IMR-90 (cell line): ENCODE measurements around the gene CALHM3. TPM values are rescaled to one million over a fixed set of nuclear protein-coding genes. Genes with fewer than 3 reads are reported as not detected.

ENCODE experiments used
- ATAC-seq: fragments of 200-7000 bp; cut with Tn5 transposase; 2 replicates; pipeline ENCODE4 v1.9.1; 2020; ENCODE audit warnings: low read depth, mild to moderate bottlenecking, moderate library complexity
- BruUV-seq: library from RNA; stranded (reverse); fragments of 400-500 nt; replicated peaks from 2 replicates; lab custom pipeline; 2021; lab: Mats Ljungman, UMichigan
- CTCF ChIA-PET: fragments of 300-600 bp; formaldehyde crosslinking; extraction: SDS; loops from one replicate; lab custom pipeline; 2021; ENCODE audit warnings: antibody characterized with exemption; lab: Yijun Ruan, JAX
- POLR2A ChIA-PET: fragments of 300-600 bp; sonication (Branson Sonifier 250); formaldehyde crosslinking; loops from one replicate; lab custom pipeline; 2022; ENCODE audit warnings: antibody characterized with exemption; ENCODE audit not compliant: unreplicated experiment; lab: Charles Lee
- DNase-seq: peaks from one replicate; pipeline ENCODE4 v3.0.0; 2013
- H2AFZ ChIP-seq: replicated peaks from 2 replicates; pipeline ENCODE3; 2013; ENCODE audit warnings: low read length, mild to moderate bottlenecking; ENCODE audit not compliant: poor library complexity
- H2AK5ac ChIP-seq: 2 replicates; pipeline ENCODE4 v1.6.1; 2013; ENCODE audit warnings: low read depth, low read length, inconsistent platforms
- H2AK9ac ChIP-seq: replicated peaks from 2 replicates; pipeline ENCODE3; 2013; ENCODE audit warnings: mild to moderate bottlenecking, low read depth, low read length, moderate library complexity; ENCODE audit not compliant: poor library complexity
- H2BK120ac ChIP-seq: 2 replicates; pipeline ENCODE4 v1.6.1; 2013; ENCODE audit warnings: low read depth, low read length, inconsistent platforms
- H2BK15ac ChIP-seq: 3 replicates; pipeline ENCODE4 v1.6.1; 2013; ENCODE audit warnings: low read depth, low read length, inconsistent platforms
- H2BK20ac ChIP-seq: 2 replicates; pipeline ENCODE4 v1.6.1; 2013; ENCODE audit warnings: low read depth, mild to moderate bottlenecking, inconsistent platforms, low read length, moderate library complexity
- H2BK5ac ChIP-seq: 2 replicates; pipeline ENCODE4 v1.6.1; 2013; ENCODE audit warnings: mild to moderate bottlenecking, low read depth, low read length, inconsistent platforms; ENCODE audit not compliant: poor library complexity, severe bottlenecking
- H3K14ac ChIP-seq: replicated peaks from 2 replicates; pipeline ENCODE4 v1.6.1; 2013; ENCODE audit warnings: low read depth, low read length, inconsistent platforms
- H3K18ac ChIP-seq: 2 replicates; pipeline ENCODE4 v1.6.1; 2013; ENCODE audit warnings: low read depth, low read length, control low read depth
- H3K23ac ChIP-seq: 2 replicates; pipeline ENCODE4 v1.6.1; 2013; ENCODE audit warnings: low read depth, low read length, inconsistent platforms
- H3K27ac ChIP-seq: 2 replicates; pipeline ENCODE4 v1.5.1; 2013; ENCODE audit warnings: mild to moderate bottlenecking, control low read depth, low read length; ENCODE audit not compliant: insufficient read depth
- H3K27me3 ChIP-seq: 2 replicates; pipeline ENCODE4 v1.6.1; 2013; ENCODE audit warnings: low read length; ENCODE audit not compliant: control insufficient read depth, insufficient read depth
- H3K36me3 ChIP-seq: 2 replicates; pipeline ENCODE4 v1.6.1; 2013; ENCODE audit warnings: low read length, mixed read lengths; ENCODE audit not compliant: control insufficient read depth, insufficient read depth
- H3K4ac ChIP-seq: 2 replicates; pipeline ENCODE4 v1.6.1; 2013; ENCODE audit warnings: low read depth, low read length, inconsistent platforms
- H3K4me1 ChIP-seq: 2 replicates; pipeline ENCODE4 v1.6.1; 2013; ENCODE audit warnings: low read length, mixed read lengths; ENCODE audit not compliant: control insufficient read depth, insufficient read depth
- H3K4me2 ChIP-seq: 2 replicates; pipeline ENCODE4 v1.6.1; 2013; ENCODE audit warnings: low read depth, mild to moderate bottlenecking, control low read depth, low read length, moderate library complexity
- H3K4me3 ChIP-seq: 2 replicates; pipeline ENCODE4 v1.5.1; 2013; ENCODE audit warnings: low read depth, mild to moderate bottlenecking, control low read depth, low read length, moderate library complexity; ENCODE audit not compliant: insufficient read depth
- H3K56ac ChIP-seq: 2 replicates; pipeline ENCODE4 v1.6.1; 2013; ENCODE audit warnings: low read length, inconsistent platforms; ENCODE audit not compliant: insufficient read depth; ENCODE audit errors: extremely low read depth
- H3K79me1 ChIP-seq, 2 experiments: 2 replicates each; pipeline ENCODE4 v1.6.1; 2013; ENCODE audit warnings: low read length in 2 of 2, inconsistent platforms in 1 of 2, low read depth in 1 of 2
- H3K9ac ChIP-seq: 2 replicates; pipeline ENCODE4 v1.6.1; 2013; ENCODE audit warnings: low read depth, low read length, control low read depth
- H3K9me1 ChIP-seq: 2 replicates; pipeline ENCODE4 v1.6.1; 2013; ENCODE audit warnings: low read length, inconsistent platforms; ENCODE audit not compliant: insufficient read depth
- H3K9me3 ChIP-seq: 2 replicates; pipeline ENCODE4 v1.6.1; 2013; ENCODE audit warnings: low read length; ENCODE audit not compliant: control insufficient read depth, insufficient read depth
- H4K20me1 ChIP-seq: 2 replicates; pipeline ENCODE4 v1.6.1; 2013; ENCODE audit warnings: low read length, inconsistent platforms; ENCODE audit not compliant: insufficient read depth
- H4K5ac ChIP-seq: 2 replicates; pipeline ENCODE4 v1.6.1; 2013; ENCODE audit warnings: mild to moderate bottlenecking, low read depth, low read length, control low read depth
- H4K8ac ChIP-seq, 2 experiments: 2 replicates each; pipeline ENCODE4 v1.6.1; 2013; ENCODE audit warnings: low read depth in 2 of 2, low read length in 2 of 2, control low read depth in 1 of 2, inconsistent platforms in 1 of 2
- H4K91ac ChIP-seq: 2 replicates; pipeline ENCODE4 v1.6.1; 2013; ENCODE audit warnings: low read depth, low read length, inconsistent platforms; ENCODE audit not compliant: insufficient read depth
- BHLHE40 ChIP-seq: fragments of 150-350 bp; IDR thresholded peaks from 2 replicates; pipeline ENCODE4 v1.6.1; 2016; ENCODE audit warnings: mild to moderate bottlenecking, low read depth, low read length
- CTCF ChIP-seq: conservative IDR thresholded peaks from 2 replicates; pipeline ENCODE4 v1.5.1; 2012; ENCODE audit warnings: mild to moderate bottlenecking, low read depth, low read length, improper control_type of control experiment
- ELK1 ChIP-seq: fragments of 150-350 bp; IDR thresholded peaks from 2 replicates; pipeline ENCODE4 v1.6.1; 2016; ENCODE audit warnings: low read depth, mild to moderate bottlenecking, low read length, moderate library complexity, borderline replicate concordance
- MAFK ChIP-seq: IDR thresholded peaks from 2 replicates; pipeline ENCODE4 v1.6.1; 2012; ENCODE audit warnings: low read depth, low read length, improper control_type of control experiment
- MAZ ChIP-seq: IDR thresholded peaks from 2 replicates; pipeline ENCODE4 v1.6.1; 2012; ENCODE audit warnings: low read depth, mild to moderate bottlenecking, low read length, improper control_type of control experiment, moderate library complexity, borderline replicate concordance
- MXI1 ChIP-seq: IDR thresholded peaks from 2 replicates; pipeline ENCODE4 v1.6.1; 2012; ENCODE audit warnings: low read depth, mild to moderate bottlenecking, low read length, moderate library complexity, borderline replicate concordance
- NFE2L2 ChIP-seq: fragments of 150-350 bp; IDR thresholded peaks from 2 replicates; pipeline ENCODE4 v1.6.1; 2016; ENCODE audit warnings: low read depth, mild to moderate bottlenecking, low read length
- POLR2A ChIP-seq: IDR thresholded peaks from 2 replicates; pipeline ENCODE4 v1.6.1; 2012; ENCODE audit warnings: mild to moderate bottlenecking, low read depth, low read length
- RCOR1 ChIP-seq: IDR thresholded peaks from 2 replicates; pipeline ENCODE4 v1.6.1; 2012; ENCODE audit warnings: mild to moderate bottlenecking, low read length, improper control_type of control experiment; ENCODE audit not compliant: insufficient replicate concordance
- RFX5 ChIP-seq: IDR thresholded peaks from 2 replicates; pipeline ENCODE4 v1.8.0; 2012; ENCODE audit warnings: low read depth, mild to moderate bottlenecking, low read length, moderate library complexity
- SMC3 ChIP-seq: fragments of 150-350 bp; IDR thresholded peaks from 2 replicates; pipeline ENCODE4 v1.6.1; 2016; ENCODE audit warnings: low read depth, mild to moderate bottlenecking, antibody characterized with exemption, low read length, moderate library complexity
- USF2 ChIP-seq: fragments of 150-350 bp; IDR thresholded peaks from 2 replicates; pipeline ENCODE4 v1.6.1; 2017; ENCODE audit warnings: mild to moderate bottlenecking, antibody characterized with exemption, low read length, low read depth
- WGBS, 2 experiments: methylation state at CpG; one replicate each; pipeline versions ENCODE4 v1.1.5 to v1.1.7; 2013; ENCODE audit warnings: missing lambda C conversion rate in 2 of 2; ENCODE audit not compliant: insufficient read length in 1 of 2; ENCODE audit errors: extremely low coverage in 2 of 2; 5-methylcytosine and 5-hydroxymethylcytosine counted together
- dilution Hi-C: fragments of 300-500 bp; cut with HindIII; formaldehyde crosslinking; loops from one replicate; pipeline ENCODE4 v1.14.3; 2018; ENCODE audit warnings: low sequenced_read_pairs; ENCODE audit not compliant: unreplicated experiment
- in situ Hi-C: fragments of 300-500 bp; cut with MboI; formaldehyde crosslinking; loops from 3 replicates; pipeline ENCODE4 v1.14.3; 2019; ENCODE audit warnings: low sequenced_read_pairs, inconsistent platforms, mixed read lengths
- intact Hi-C: fragments of 100-400 bp; cut with micrococcal nuclease; formaldehyde crosslinking; loops from 2 replicates; pipeline ENCODE4 v1.10.0; 2022
- polyA plus RNA-seq, 3 experiments: library from polyadenylated mRNA; depleted of rRNA; stranded (reverse); fragments of >200 nt; gene quantifications; 2 replicates each; pipeline ENCODE4 v1.2.3, GENCODE V29; 2012; ENCODE audit warnings: low replicate concordance in 1 of 3
- total RNA-seq: library from RNA; depleted of rRNA; stranded (reverse); fragments of >200 nt; gene quantifications from 2 replicates; pipeline ENCODE4 v1.2.3, GENCODE V29; 2012

The CALHM3 gene
- total and polyA plus RNA-seq, 2 of the 4 experiments (the other 2 are of a cell fraction) = not detected

GRCh38 chr10:103506061-103506460, 27.0 kb upstream of the CALHM3 start:
- Histone ChIP-seq H2BK120ac (no peak overlapping the region), H3K79me1 (no peaks in the 10 kb centered on the region), H3K9me3 (no peaks in the 10 kb centered on the region), H2AK9ac (no peak overlapping the region), H3K4me2 (no peak overlapping the region), H3K56ac (no peak overlapping the region), H3K4ac (no peak overlapping the region), H3K4me3 (no peak overlapping the region), H4K8ac (no peak overlapping the region), H2BK5ac (no peak overlapping the region), H4K20me1 (peaks cover 41% of the 10 kb centered on the region; the same call in 1 of the 2 replicates), H3K14ac (no peak overlapping the region), H2BK15ac (no peak overlapping the region), H2AK5ac (no peak overlapping the region), H3K27ac (no peak overlapping the region), H4K5ac (no peak overlapping the region), H2AFZ (no peak overlapping the region), H3K27me3 (peaks cover 73% of the 10 kb centered on the region), H3K4me1 (0 out of 2 replicates have a peak, but pooled peaks cover 2% of the 10 kb centered on the region), H3K36me3 (no peaks in the 10 kb centered on the region), H3K23ac (no peak overlapping the region), H3K9me1 (no peaks in the 10 kb centered on the region; the same call in 1 of the 2 replicates), H3K18ac (no peak overlapping the region), H3K9ac (no peak overlapping the region), H4K91ac (no peak overlapping the region), H2BK20ac (no peak overlapping the region)
- no TSS peak for BruUV-seq
- DNase-seq = no peak
- intact Hi-C loops (no loop called here), dilution Hi-C loops (no loop called here), in situ Hi-C loops (no loop called here)
- ChIA-PET POLR2A (no interaction called here), CTCF (no interaction called here)
- no peak for ATAC-seq
- WGBS, 2 experiments = no CpG with 5 or more reads among the region's 4 CpGs
- TF ChIP-seq RFX5 (no peak), MAZ (no peak), NFE2L2 (no peak), POLR2A (no peak), SMC3 (no peak), USF2 (no peak), MXI1 (no peak), MAFK (no peak), RCOR1 (no peak), ELK1 (no peak), CTCF (no peak), BHLHE40 (no peak)
